Measurements from ENCODE around the gene SMARCB1. TPM values are rescaled to one million over a fixed set of nuclear protein-coding genes. Genes with fewer than 3 reads are reported as not detected.

Gene SMARCB1
- total RNA-seq, 2 donors from 2014 or later: 136 to 148 TPM

- no peak overlapping the region for H3K27ac ChIP-seq (ENCODE audit: low read depth, low read length)
- no peak overlapping the region for H3K9ac ChIP-seq (ENCODE audit: extremely low read depth, low read length, poor library complexity, severe bottlenecking)
- H3K4me1 ChIP-seq (ENCODE audit: control insufficient read depth, insufficient read depth, low read length): no peaks in the 10 kb centered on the region
- H3K9me3 Mint-ChIP-seq: no peaks in the 10 kb centered on the region
- no peak overlapping the region for H3K4me3 ChIP-seq (ENCODE audit: low read length)
- no peaks in the 10 kb centered on the region for H3K27me3 ChIP-seq (ENCODE audit: control insufficient read depth, insufficient read depth, low read length, poor library complexity, severe bottlenecking)
- 92 to 94% methylated on average over 11 of the region's 11 CpGs for WGBS, 2 experiments (ENCODE audit: insufficient coverage in 1 of 2, insufficient read length in 1 of 2)
- H3K36me3 Mint-ChIP-seq (ENCODE audit: low read depth): peaks cover 86% of the 10 kb centered on the region
- no peak overlapping the region for H3K4me3 Mint-ChIP-seq
- peaks cover 76% of the 10 kb centered on the region for H3K36me3 ChIP-seq (ENCODE audit: control insufficient read depth, insufficient read depth, low read length)
- peak overlapping the region; percentile 53 for H3K27ac Mint-ChIP-seq
- peak; percentile 34 for DNase-seq
- no peak for TF ChIP-seq CTCF (conservative IDR thresholded peaks at IDR 0.05)
- H3K27me3 Mint-ChIP-seq (ENCODE audit: insufficient read depth): no peaks in the 10 kb centered on the region
- peaks cover 20% of the 10 kb centered on the region for H3K4me1 Mint-ChIP-seq
- H3K9me3 ChIP-seq (ENCODE audit: control insufficient read depth, low read length): no peaks in the 10 kb centered on the region
These were observed 14.6 kb downstream of the SMARCB1 start for GRCh38 chr22:23801238-23801821.

GRCh38 chr22:23801886-23802377 is 15.2 kb downstream of the SMARCB1 start:
- no peak overlapping the region for H3K27ac ChIP-seq (ENCODE audit: low read depth, low read length)
- peaks cover 76% of the 10 kb centered on the region for H3K36me3 ChIP-seq (ENCODE audit: control insufficient read depth, insufficient read depth, low read length)
- H3K4me3 ChIP-seq (ENCODE audit: low read length): no peak overlapping the region
- no peaks in the 10 kb centered on the region for H3K9me3 ChIP-seq (ENCODE audit: control insufficient read depth, low read length)
- H3K4me3 Mint-ChIP-seq: no peak overlapping the region
- no peaks in the 10 kb centered on the region for H3K4me1 ChIP-seq (ENCODE audit: control insufficient read depth, insufficient read depth, low read length)
- peak overlapping the region; percentile 53 for H3K27ac Mint-ChIP-seq
- no peaks in the 10 kb centered on the region for H3K9me3 Mint-ChIP-seq
- 96 to 97% methylated on average over 7 to 8 of the region's 8 CpGs for WGBS, 2 experiments (ENCODE audit: insufficient coverage in 1 of 2, insufficient read length in 1 of 2)
- peaks cover 20% of the 10 kb centered on the region for H3K4me1 Mint-ChIP-seq
- no peak for TF ChIP-seq CTCF (conservative IDR thresholded peaks at IDR 0.05)
- H3K36me3 Mint-ChIP-seq (ENCODE audit: low read depth): peaks cover 86% of the 10 kb centered on the region
- no peaks in the 10 kb centered on the region for H3K27me3 Mint-ChIP-seq (ENCODE audit: insufficient read depth)
- H3K27me3 ChIP-seq (ENCODE audit: control insufficient read depth, insufficient read depth, low read length, poor library complexity, severe bottlenecking): no peaks in the 10 kb centered on the region
- no peak overlapping the region for H3K9ac ChIP-seq (ENCODE audit: extremely low read depth, low read length, poor library complexity, severe bottlenecking)
- peak; percentile 28 for DNase-seq

GRCh38 chr22:23803001-23803819 is 16.4 kb downstream of the SMARCB1 start:
- peaks cover 20% of the 10 kb centered on the region for H3K4me1 Mint-ChIP-seq
- Histone ChIP-seq H3K9ac (ENCODE audit: extremely low read depth, low read length, poor library complexity, severe bottlenecking) (no peak overlapping the region), H3K27ac (ENCODE audit: low read depth, low read length) (no peak overlapping the region), H3K4me3 (ENCODE audit: low read length) (no peak overlapping the region), H3K9me3 (ENCODE audit: control insufficient read depth, low read length) (no peaks in the 10 kb centered on the region), H3K4me1 (ENCODE audit: control insufficient read depth, insufficient read depth, low read length) (no peaks in the 10 kb centered on the region), H3K36me3 (ENCODE audit: control insufficient read depth, insufficient read depth, low read length) (peaks cover 74% of the 10 kb centered on the region), H3K27me3 (ENCODE audit: control insufficient read depth, insufficient read depth, low read length, poor library complexity, severe bottlenecking) (no peaks in the 10 kb centered on the region)
- no peaks in the 10 kb centered on the region for H3K9me3 Mint-ChIP-seq
- TF ChIP-seq CTCF (conservative IDR thresholded peaks at IDR 0.05): no peak
- WGBS, 2 experiments (ENCODE audit: insufficient coverage in 1 of 2, insufficient read length in 1 of 2): 81 to 83% methylated on average over 12 to 21 of the region's 21 CpGs
- H3K36me3 Mint-ChIP-seq (ENCODE audit: low read depth): peaks cover 82% of the 10 kb centered on the region
- H3K4me3 Mint-ChIP-seq: no peak overlapping the region
- H3K27ac Mint-ChIP-seq: peak overlapping the region; percentile 32
- peak; percentile 47 for DNase-seq
- H3K27me3 Mint-ChIP-seq (ENCODE audit: insufficient read depth): no peaks in the 10 kb centered on the region

All from endodermal cell (in vitro differentiated cells).